GM23248 (cell line): ENCODE measurements around the gene PYGM.

Experiments
- EZH2 ChIP-seq: fragments of 200-600 bp; sonication (generic); IDR thresholded peaks from 2 replicates; pipeline ENCODE4 v1.6.1; 2018; ENCODE audit warnings: antibody characterized with exemption, mild to moderate bottlenecking; ENCODE audit not compliant: insufficient read depth, poor library complexity, severe bottlenecking
- EZH2phosphoT487 ChIP-seq: fragments of 200-600 bp; sonication (generic); IDR thresholded peaks from 2 replicates; pipeline ENCODE4 v1.6.1; 2018; ENCODE audit warnings: antibody characterized with exemption, moderate library complexity, mild to moderate bottlenecking, low read depth; ENCODE audit not compliant: insufficient read depth

- TF ChIP-seq EZH2phosphoT487 (no peak), EZH2 (no peak)
These were observed 47.3 kb downstream of the PYGM start for GRCh38 chr11:64712430-64713015.
